Gastroesophageal sphincter (tissue), 4 donors: ENCODE data around the gene HEYL. TPM values are rescaled to one million over a fixed set of nuclear protein-coding genes. Genes with fewer than 3 reads are reported as not detected.

Experiments used
- ATAC-seq: fragments of 150-250 bp; one replicate; pipeline ENCODE4 v1.9.1; 2016; ENCODE audit warnings: mild to moderate bottlenecking, moderate library complexity
- H3K27ac ChIP-seq, 4 donors: fragments of 200-600 bp; sonication (generic) in 3 of 4; 1 replicate in 3 of 4; 2 replicates in 1 of 4; pipeline ENCODE4 v1.5.1; 2016 to 2019
- H3K27me3 ChIP-seq: fragments of 200-600 bp; sonication (generic); one replicate; pipeline ENCODE4 v1.5.1; 2019
- H3K36me3 ChIP-seq, 2 donors: fragments of 200-600 bp; sonication (generic); one replicate each; pipeline ENCODE4 v1.5.1; 2019; ENCODE audit warnings: control low read depth in 1 of 2
- H3K4me1 ChIP-seq, 3 donors: fragments of 200-600 bp; sonication (generic); 1 replicate in 2 of 3; 2 replicates in 1 of 3; pipeline ENCODE4 v1.5.1; 2016 to 2019; ENCODE audit warnings: control low read depth in 2 of 3
- H3K4me3 ChIP-seq, 2 donors: fragments of 200-600 bp; sonication (generic); one replicate each; pipeline ENCODE4 v1.5.1; 2019; ENCODE audit warnings: mild to moderate bottlenecking in 1 of 2, moderate library complexity in 1 of 2
- H3K9me3 ChIP-seq, 3 donors: fragments of 200-600 bp; sonication (generic); one replicate each; pipeline ENCODE4 v1.5.1; 2017 to 2019; ENCODE audit warnings: control low read depth in 2 of 3
- EP300 ChIP-seq: sonication (generic); formaldehyde crosslinking; IDR thresholded peaks from one replicate; pipeline ENCODE4 v1.6.1; 2017; ENCODE audit warnings: antibody characterized with exemption, mild to moderate bottlenecking
- POLR2A ChIP-seq, 2 donors: fragments of 450-650 bp; IDR thresholded peaks; one replicate each; pipeline ENCODE4 v1.6.1; 2017; ENCODE audit warnings: antibody characterized with exemption in 2 of 2, mild to moderate bottlenecking in 2 of 2, moderate library complexity in 1 of 2
- POLR2AphosphoS5 ChIP-seq: sonication (generic); formaldehyde crosslinking; IDR thresholded peaks from one replicate; pipeline ENCODE4 v1.6.1; 2017; ENCODE audit warnings: antibody characterized with exemption
- WGBS, 2 donors: methylation state at CpG; one replicate each; pipeline ENCODE4 v1.1.5; 2018; ENCODE audit warnings: low coverage in 1 of 2; 5-methylcytosine and 5-hydroxymethylcytosine counted together
- total RNA-seq, 4 donors: library from RNA; depleted of rRNA; stranded (reverse); fragments of >200 nt; gene quantifications; one replicate each; pipeline ENCODE4 v1.1.0, GENCODE V29; 2016
- TF ChIP-seq, protein P1 (sequence below), 4 experiments: fragments of 200-600 bp in 2 of 4; fragments of 450-650 bp in 2 of 4; sonication (generic) in 1 of 4; IDR thresholded peaks; one replicate each; pipeline ENCODE4 v1.5.1; 2017 to 2019; ENCODE audit warnings: antibody characterized with exemption in 4 of 4, mild to moderate bottlenecking in 2 of 4, moderate library complexity in 2 of 4

Gene HEYL
- total RNA-seq, 4 donors from 2014 or later = 3.0 to 8.4 (median 6.0) TPM

- H3K27ac ChIP-seq = no peak overlapping the region
- H3K4me3 ChIP-seq = no peak overlapping the region
- 80% methylated on average over 1 of the region's 2 CpGs; no CpG with 5 or more reads in 1 of the 2 donors for WGBS, 2 donors
- peaks cover 45% of the 10 kb centered on the region for H3K27me3 ChIP-seq
- H3K4me1 ChIP-seq = peaks cover 0 to 5% (median 0%) of the 10 kb centered on the region in 3 donors
- H3K9me3 ChIP-seq = no peaks in the 10 kb centered on the region
- H3K36me3 ChIP-seq = no peaks in the 10 kb centered on the region
- TF ChIP-seq, protein P1, sequence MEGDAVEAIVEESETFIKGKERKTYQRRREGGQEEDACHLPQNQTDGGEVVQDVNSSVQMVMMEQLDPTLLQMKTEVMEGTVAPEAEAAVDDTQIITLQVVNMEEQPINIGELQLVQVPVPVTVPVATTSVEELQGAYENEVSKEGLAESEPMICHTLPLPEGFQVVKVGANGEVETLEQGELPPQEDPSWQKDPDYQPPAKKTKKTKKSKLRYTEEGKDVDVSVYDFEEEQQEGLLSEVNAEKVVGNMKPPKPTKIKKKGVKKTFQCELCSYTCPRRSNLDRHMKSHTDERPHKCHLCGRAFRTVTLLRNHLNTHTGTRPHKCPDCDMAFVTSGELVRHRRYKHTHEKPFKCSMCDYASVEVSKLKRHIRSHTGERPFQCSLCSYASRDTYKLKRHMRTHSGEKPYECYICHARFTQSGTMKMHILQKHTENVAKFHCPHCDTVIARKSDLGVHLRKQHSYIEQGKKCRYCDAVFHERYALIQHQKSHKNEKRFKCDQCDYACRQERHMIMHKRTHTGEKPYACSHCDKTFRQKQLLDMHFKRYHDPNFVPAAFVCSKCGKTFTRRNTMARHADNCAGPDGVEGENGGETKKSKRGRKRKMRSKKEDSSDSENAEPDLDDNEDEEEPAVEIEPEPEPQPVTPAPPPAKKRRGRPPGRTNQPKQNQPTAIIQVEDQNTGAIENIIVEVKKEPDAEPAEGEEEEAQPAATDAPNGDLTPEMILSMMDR (IDR thresholded peaks at IDR 0.05) = no peak
- no peak for TF ChIP-seq POLR2A (IDR thresholded peaks at IDR 0.05)
- TF ChIP-seq POLR2AphosphoS5 = no peak
- no peak for TF ChIP-seq EP300
- ATAC-seq = no peak
Measured at GRCh38 chr1:39679821-39680220, 40.4 kb upstream of the HEYL start.

DNA sequence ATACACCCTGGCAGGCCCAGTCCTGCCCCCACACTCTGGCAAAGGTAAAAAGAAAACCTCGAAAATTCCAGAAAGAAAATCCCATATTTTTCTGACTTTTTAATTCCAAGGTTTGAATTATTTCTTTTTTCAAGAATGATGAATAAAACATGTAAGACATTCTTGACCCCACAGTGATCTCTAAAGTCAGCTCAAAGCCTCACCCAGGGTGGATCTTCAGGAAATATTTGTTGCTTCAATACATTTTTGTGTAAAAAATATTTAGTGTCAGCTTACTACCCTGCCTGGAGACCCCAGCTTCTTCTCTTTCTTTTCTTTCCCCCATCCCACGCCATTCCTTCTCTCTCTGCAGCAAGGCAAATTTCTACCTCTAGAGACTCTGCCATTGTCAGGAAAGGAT is 39.4 kb upstream of the HEYL start:
- H3K9me3 ChIP-seq = no peaks in the 10 kb centered on the region
- H3K27ac ChIP-seq = no peak overlapping the region
- ATAC-seq = no peak
- TF ChIP-seq EP300 (no peak), POLR2A (IDR thresholded peaks at IDR 0.05) (no peak)
- peaks cover 36% of the 10 kb centered on the region for H3K27me3 ChIP-seq
- no peaks in the 10 kb centered on the region for H3K36me3 ChIP-seq
- 80 to 83% methylated on average over 2 of the region's 2 CpGs for WGBS, 2 donors
- H3K4me3 ChIP-seq = no peak overlapping the region
- peaks cover 0 to 3% (median 0%) of the 10 kb centered on the region in 3 donors for H3K4me1 ChIP-seq

GRCh38 chr1:39677645-39678044 is 38.2 kb upstream of the HEYL start:
- no peaks in the 10 kb centered on the region for H3K9me3 ChIP-seq
- peaks cover 26% of the 10 kb centered on the region for H3K27me3 ChIP-seq
- no peak overlapping the region for H3K4me3 ChIP-seq
- no peak overlapping the region for H3K27ac ChIP-seq
- no peaks in the 10 kb centered on the region for H3K36me3 ChIP-seq
- TF ChIP-seq, protein P1 (IDR thresholded peaks at IDR 0.05) = no peak
- no peak for TF ChIP-seq EP300
- no peak for TF ChIP-seq POLR2A (IDR thresholded peaks at IDR 0.05)
- no peak for TF ChIP-seq POLR2AphosphoS5
- H3K4me1 ChIP-seq = peaks cover 0 to 2% (median 0%) of the 10 kb centered on the region in 3 donors
- no peak for ATAC-seq
- 79 to 90% methylated on average over 1 to 3 of the region's 4 CpGs for WGBS, 2 donors

DNA sequence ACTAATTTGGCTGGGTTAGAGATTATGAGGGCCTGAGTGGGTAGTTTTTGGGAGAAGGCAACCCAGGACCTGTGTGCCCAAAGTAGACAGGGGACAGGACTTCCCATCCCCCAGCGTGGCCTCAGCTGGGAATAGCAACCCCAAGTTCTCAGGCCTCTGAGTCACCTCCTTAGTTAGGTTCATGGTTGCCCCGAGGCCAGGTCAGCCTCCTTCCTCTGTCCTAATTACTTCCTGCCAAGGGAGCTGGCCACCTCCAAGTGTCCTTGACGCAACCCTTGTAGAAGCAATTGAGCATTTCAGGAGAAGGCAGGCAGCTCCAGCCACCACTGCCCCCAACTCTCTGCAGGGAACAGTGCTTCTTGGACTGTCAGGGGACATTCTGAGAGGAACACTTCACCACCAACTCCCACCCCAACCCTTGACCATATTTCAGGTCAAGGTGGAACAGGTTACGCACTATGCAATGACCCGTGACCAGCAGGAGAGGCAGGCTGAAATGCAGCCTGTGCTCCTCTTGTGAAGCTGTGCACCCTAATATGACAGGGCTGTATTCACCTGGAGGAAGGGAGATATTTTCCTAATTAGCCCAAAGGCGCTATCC is 37.6 kb upstream of the HEYL start:
- Histone ChIP-seq H3K9me3 (no peaks in the 10 kb centered on the region), H3K4me1 (peaks cover 0 to 8% (median 5%) of the 10 kb centered on the region in 3 donors), H3K27me3 (peaks cover 26% of the 10 kb centered on the region), H3K36me3 (no peaks in the 10 kb centered on the region), H3K27ac (no peak overlapping the region), H3K4me3 (no peak overlapping the region)
- 60 to 95% methylated on average over 1 to 3 of the region's 6 CpGs for WGBS, 2 donors
- TF ChIP-seq, protein P1 (IDR thresholded peaks at IDR 0.05) = no peak
- TF ChIP-seq EP300 (no peak), POLR2AphosphoS5 (no peak), POLR2A (IDR thresholded peaks at IDR 0.05) (no peak)
- no peak for ATAC-seq

DNA sequence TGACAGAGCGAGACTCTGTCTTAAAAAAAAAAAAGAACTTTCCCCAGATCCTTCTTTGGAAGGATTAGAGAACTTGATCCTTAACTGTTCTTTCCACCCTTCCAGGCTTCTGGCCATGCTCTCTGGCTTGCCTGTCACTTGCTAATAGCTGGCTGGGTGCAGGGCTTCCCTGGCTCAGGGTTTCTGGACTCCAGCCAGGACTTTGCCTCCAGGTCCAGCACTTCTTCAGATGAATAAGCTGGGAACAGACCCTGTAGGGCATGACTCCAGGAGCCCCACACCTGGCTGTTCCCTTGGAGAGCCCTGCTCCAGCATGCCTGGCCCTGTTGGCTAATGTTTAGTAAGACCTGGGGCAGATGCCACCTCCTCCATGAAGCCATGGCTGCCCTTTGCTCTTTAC is 35.8 kb upstream of the HEYL start:
- ATAC-seq = no peak
- Histone ChIP-seq H3K27me3 (peaks cover 31% of the 10 kb centered on the region), H3K4me1 (peaks cover 0 to 23% (median 13%) of the 10 kb centered on the region in 3 donors), H3K27ac (no peak overlapping the region), H3K36me3 (no peaks in the 10 kb centered on the region), H3K9me3 (no peaks in the 10 kb centered on the region), H3K4me3 (no peak overlapping the region)
- no peak for TF ChIP-seq EP300
- no peak for TF ChIP-seq POLR2AphosphoS5
- TF ChIP-seq, protein P1 (IDR thresholded peaks at IDR 0.05) = no peak
- TF ChIP-seq POLR2A (IDR thresholded peaks at IDR 0.05) = no peak
- 75% methylated on average over 1 of the region's 1 CpG; no CpG with 5 or more reads in 1 of the 2 donors for WGBS, 2 donors
